GM21360 (cell line): ENCODE results near the gene RERE.

Experiments
- ATAC-seq: cut with Tn5 transposase; IDR thresholded peaks from one replicate; pipeline ENCODE4 v1.9.1; 2021; ENCODE audit warnings: mild to moderate bottlenecking, moderate library complexity; ENCODE audit not compliant: unreplicated experiment

RERE gene

DNA sequence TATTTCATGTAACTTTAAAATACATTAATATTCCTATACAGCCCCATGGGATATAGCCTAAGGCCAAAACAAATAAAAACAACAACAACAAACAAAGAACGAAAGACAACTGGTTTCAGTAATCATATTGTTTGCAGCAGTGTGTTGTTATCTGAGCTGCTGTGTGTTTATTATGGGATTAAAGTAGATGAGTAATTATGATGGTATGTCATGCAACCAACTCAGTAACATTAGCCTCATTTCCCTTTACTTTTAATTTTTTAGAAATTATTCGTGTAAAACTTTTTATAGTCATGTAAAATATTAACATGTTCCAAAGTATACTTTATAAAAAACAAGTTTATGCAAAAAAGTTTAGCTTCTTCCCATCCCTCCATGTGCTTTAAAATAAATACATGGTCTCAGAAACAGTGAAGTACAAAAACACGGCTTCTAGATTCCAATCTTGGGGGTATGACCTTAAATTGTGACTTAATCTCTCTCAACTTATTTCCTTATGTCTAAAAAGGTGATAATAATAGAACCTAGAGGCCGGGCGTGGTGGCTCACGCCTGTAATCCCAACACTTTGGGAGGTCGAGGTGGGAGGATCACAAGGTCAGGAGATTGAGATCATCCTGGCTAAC lies 323.4 kb downstream of the RERE start:
- ATAC-seq, result no peak

DNA sequence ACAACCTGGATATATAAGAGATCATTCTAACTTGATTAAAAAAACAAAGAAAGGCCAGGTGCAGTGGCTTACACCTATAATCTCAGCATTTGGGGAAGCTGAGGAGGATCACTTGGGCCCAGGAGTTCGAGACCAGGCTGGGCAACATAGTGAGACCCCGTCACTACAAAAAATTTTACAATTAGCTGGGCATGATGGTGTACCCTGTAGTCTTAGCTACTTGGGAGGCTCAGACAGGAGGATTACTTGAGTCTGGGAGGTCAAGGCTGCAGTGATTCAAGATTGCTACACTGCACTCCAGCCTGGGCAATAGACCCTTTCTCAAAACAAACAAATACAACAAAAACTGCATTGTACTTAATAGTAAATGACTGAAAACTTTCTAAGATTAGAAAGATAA lies 330.2 kb downstream of the RERE start:
- ATAC-seq, result no peak

DNA sequence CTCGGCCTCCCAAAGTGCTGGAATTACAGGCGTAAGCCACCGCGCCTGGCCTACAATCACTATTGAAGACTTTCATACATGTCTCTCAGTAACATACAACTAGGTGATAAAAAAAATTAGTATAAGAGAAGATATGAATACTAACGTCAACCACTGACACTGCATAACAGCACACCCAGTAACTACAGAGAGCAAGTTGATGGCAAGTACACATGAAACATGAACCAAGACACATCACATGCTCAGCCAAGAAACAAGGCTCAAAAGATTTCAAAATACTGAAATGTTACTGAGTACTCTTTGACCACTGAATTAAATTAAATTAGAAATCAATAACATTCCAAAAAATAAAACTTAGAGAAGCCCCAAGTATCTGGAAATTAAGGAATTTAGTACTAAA lies 331.4 kb downstream of the RERE start:
- ATAC-seq, result no peak

DNA sequence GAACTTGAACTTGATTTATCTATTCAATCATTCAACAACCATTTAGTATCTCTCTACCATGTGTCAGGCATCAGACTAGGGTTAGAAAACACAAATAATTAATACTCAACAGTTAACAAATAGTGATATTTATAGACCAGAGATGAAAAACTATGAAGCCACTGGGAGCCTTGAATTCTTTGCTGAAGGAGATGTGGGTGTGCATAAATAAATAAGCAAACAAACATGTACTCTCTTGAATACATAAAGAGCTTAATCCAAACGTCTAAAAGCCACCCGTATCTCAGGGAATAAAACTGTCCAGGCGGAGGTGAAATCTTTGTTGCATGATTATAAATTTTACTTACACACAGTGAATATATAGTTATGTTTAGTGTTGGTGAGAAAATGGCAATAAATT lies 333.9 kb downstream of the RERE start:
- ATAC-seq, result no peak

DNA sequence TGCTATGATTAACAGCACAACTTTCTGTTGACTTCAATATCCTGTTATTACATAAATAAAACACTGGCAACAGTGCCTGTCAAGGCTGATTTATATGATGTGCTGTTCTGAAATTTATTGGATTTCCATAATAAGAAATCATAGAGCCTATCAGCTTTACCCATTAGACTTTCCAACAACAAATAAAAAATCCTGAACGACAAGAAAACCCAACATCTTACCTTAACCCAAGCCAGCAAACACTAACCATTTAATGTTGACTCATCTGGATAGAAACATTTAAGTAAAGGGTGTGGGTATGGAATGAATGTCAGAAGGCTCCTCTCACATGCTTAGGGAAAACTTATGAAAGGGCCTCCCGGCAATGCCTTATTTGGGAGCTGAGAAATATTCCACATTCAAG lies 334.5 kb downstream of the RERE start:
- ATAC-seq, result no peak

DNA sequence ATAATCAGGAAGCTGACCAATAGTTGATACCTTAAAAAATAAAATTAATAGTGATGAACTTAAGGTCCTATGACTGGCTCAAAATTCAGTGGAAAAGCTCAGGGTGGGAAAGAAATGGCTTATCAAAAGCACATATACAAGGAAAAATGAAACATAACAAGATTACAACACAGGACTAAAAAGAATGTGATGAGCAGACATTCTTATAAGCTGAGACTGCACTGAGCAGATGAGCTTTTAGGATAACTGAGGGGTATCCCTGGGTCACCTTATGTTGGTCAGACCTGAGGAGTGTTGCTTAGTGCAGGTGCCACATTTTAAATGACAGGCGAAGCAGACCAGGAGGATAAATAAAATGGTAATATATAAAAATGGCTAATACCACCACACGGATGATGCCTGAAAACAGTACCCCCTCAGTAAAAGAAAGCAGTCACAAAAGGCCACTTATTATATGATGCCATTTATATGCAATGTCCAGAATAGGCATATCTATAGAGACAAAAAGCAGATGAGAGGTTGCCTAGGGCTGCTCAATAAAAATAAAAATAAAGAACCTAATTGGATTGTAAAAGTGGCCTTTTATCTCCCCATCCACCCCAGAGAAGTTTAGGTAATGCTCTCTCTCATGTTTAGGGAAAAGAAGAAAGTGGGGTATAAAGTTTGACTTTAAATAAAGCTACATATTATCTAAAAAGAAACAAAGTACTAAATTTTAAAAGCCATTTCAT lies 335.6 kb downstream of the RERE start:
- no peak for ATAC-seq

DNA sequence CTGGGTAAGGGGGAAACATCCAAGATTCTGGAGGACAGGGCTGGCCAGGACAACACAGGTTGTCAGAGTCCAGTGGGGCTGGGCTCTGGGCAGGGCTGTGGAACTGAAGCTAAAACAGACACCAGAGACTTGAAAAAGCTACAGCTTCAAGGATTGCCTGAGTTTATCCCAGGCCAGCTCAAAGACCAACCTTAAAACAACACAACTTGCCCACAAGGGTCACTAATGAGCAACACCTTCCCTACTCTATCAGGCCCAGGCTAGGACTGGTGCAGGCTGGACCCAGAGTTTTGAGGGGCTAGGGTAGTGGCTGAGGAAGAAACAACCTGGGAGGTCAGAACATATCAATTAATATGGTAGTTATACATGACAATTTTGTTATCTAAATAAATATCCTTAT lies 338.9 kb downstream of the RERE start:
- no peak for ATAC-seq

DNA sequence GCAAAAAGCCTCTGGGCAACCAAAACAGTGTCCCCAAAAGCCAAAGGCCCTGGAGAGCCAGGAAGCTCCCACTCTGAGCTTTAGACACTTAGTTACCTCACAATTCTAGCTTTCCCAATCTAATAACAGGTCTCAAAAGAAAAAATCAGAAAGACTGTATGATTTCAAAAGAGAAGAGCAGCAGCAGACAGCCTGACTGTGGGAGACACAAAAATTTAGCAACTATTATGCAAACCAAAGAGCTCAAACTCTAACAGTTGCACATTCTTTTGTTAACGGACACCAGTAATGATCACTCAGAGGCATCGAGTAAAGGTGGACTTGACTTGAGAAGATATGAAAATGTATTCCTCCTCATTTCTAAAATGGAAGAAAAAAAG lies 339.5 kb downstream of the RERE start:
- ATAC-seq, result no peak

DNA sequence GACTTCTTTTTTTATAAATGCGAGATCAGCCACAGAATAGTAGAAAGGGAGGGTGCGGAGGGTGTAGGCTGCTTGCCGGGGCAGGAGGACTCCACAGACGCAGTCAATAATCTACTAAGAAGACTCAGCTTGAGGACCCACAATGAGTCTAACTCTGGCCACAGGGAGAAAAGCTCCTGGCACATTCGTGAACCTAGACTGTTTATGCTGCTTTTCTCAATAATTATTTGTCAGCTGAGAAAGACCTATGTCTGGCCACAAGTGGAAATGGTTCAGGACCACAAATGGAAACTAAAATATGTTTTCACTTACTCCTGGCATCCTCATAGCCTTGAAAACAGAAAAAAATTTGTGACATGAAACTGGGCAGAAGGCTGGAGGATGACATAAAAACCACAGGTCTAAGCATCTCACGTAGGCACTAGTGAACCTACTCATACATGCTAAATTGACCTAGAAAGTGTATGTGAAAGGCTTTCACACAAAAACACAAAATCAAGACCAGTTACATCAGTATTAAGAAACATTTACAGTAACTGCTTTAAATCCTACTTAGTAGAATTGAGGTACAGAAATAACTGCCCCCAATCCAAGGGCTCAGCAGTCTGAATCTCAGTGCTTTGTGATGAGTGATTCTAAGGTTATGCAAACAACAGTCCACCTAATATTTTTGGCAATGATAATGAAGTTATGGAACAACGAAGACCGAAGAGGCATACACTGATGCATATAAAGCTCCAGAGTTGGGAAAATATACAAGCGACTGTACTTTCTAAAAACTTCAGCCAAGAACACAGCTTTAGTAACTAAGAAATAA lies 340.1 kb downstream of the RERE start:
- ATAC-seq, result no peak

DNA sequence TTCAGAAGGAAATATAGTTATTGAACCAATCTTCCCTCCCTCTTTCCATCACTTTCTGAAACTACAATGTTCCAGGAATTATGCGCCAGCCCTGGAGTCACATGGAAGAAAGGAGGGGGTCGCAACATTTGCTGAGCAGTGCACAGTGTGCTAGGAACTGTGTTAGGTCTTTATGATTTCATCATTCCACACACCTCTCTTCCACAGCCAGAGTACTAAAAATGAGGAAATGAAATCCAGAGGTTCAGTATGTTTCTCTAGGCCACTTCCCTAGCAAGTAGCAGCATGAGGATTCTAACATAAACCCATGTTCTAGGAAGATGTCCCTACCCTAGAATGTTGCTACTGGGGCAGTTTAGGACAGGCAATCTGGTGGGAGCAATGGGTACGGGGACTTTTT lies 341.4 kb downstream of the RERE start:
- ATAC-seq, result no peak

DNA sequence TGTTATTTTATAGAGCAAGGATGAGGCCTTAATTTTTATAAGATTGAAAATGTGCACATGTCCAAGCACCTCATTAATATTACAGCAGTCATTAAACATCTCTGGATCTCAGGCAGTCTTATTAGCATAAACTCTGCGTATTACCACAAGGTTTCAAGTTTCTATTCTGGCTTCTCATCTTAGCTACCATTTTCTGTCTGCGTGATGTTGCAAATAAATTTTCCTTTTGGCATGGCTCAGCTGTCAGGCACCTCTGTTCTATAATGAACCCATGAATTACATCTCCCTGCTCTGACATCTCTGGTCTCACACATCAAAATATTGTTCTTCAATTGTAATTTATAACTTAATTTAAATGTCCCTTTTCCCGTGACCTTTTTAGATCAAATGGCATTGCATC lies 343.1 kb downstream of the RERE start:
- ATAC-seq, result no peak

DNA sequence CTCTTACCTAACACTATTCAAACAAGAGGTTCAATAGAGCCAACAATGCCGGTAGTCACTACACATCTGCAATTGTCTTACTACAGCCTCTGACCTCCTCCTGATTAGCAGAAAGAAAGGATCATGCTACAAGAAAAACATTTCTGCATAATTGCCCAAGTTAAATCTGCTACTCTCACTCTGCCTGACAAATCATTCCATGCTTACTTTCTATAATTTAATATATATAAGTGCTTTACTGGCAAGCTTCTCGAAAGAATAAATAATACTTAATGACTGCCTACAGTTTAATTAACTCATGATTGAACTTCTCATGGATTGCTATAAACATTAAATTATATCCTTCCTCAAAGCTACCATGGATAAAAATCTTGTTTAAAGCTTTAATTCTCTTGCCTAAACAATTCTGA lies 343.5 kb downstream of the RERE start:
- ATAC-seq, result no peak

DNA sequence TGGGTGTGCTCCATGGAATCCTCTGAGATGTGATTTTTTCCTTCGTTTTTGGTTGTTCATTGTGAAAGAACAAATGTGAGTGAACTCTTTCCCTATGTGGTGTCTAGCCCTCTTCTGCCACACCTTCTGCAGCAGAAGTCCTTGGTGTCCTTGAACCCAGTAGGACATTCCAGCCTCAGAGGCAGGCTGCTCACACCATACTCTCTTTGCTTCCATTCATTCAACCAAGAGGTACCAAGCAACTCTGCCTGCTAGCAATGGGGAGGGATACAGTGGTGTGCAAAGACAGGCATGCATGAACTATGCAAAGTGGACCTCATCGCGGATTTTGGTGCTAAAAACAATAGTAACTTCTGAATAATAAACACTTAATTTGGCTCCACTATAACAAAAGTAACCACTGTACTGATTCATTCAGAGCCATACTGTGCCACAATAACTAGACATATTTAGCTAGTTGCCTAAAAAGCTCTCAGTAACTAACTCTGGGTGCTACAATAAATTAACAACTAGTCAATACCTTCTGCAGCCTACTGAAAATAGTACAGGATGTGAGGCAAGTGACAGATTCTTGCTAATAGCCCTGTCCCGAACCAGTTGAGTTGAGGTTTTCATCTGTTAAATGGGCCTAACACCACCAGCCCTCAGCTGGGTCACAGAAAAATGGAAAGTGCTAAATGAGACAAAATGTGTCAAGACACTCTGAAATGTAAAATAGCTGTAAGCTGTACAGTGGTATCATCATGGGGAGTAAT lies 344.1 kb downstream of the RERE start:
- ATAC-seq, result no peak

DNA sequence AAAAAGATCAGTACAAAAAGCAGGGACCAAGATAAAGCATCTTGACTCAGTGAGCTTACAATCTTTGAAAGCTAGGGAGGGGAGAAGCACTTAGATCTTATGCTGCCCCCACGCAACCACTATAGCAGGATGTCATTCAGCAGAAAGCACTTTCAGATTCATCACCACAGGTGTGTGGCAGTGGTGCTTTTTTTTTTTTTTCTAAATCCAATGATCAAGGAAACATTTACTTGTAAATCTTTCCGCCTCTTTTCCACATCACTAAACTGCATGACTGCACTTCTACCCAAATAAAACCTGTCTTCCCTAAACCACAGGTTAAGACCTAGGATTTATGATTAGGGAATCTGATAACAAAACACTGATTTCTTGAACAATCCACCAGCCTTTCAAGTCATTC lies 344.8 kb downstream of the RERE start:
- ATAC-seq, result no peak

DNA sequence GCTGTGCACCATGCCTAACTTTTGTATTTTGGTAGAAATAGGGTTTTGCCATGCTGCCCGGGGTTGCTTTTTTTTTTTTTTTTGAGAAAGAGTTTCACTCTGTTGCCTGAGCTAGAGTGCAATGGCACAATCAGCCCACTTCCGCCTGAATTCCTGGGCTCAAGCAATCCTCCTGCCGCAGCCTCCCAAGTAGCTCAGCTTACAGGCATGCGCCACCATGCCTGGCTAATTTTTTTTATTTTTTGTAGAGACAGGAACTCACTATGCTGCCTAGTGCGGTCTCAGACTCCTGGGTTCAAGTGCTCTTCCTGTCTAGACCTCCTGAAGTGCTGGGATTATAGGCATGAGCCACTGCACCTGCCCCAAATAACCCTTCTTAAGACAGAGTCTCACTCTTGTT lies 346.0 kb downstream of the RERE start:
- ATAC-seq, result no peak

DNA sequence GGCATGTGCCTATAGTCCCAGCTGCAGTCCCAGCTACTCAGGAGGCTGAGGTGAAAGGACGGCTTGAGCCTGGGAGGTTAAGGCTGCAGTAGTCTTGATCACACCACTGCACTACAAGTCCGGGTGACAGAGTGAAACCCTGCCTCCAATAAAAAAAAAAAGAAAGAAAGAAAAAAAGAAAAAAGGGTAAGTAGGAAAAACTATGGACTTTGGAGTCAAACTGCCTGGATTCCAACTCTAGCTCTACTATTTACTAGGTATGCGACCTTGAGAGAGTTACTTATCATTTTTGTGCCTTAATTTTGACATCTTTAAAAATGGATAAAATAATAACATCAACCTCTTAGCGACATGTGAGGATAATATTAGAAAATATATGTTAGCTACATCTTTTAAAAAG lies 348.7 kb downstream of the RERE start:
- no peak for ATAC-seq

DNA sequence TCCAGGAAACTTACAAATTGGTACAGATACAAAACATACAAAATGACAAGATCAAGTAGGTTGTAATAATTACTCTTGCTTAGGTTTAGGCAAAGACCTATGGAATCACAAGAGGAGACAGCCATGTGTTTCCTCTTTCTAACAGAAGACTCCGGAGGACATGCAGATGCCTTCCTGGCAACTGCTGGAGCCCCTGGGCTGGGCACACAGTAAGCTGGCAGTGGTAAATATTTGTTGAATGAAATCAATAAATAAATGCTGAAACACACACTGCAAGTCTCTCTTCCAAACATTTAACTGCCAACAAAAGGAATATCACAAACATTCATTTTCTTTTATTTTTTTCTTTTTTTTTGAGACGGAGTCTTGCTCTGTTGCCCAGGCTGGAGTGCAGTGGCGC lies 350.1 kb downstream of the RERE start:
- ATAC-seq, result no peak

DNA sequence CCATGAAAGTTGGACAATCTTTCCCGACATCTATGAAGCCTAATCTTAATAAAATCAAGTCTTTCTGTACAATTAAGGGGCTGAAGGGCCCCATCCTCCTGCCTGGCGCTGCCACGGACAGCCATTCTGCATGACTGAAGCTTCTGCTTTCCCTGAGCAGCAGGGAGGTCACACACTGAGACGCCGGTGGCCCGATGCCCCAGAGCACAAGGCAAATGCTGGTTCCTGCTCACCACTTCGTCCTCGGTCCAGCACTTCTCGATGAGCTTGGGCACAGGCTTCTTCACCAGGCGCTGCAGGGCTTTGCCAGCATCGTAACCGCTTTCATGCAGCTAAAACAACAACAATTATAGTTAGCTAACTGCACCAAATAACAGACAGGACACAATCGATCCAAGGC lies 351.7 kb downstream of the RERE start:
- no peak for ATAC-seq

DNA sequence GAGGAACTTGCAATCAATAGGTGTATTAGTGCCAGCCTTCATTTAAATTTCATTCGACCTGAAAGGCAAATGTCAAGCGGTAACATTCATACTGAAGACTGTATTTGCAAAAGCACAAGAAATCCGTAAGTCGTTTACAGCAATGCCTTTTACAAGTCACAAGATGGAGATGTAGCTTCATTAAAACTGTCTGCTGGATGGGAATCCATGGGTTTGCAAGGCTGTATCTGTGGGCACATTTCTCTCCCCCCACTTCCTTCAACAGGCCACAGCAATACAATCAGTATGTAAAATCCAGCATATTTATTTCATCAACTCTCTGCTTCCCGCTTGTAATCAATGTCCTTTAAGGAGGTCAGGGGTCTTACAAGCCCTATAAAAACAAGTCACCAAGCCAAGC lies 352.4 kb downstream of the RERE start:
- ATAC-seq, result no peak

DNA sequence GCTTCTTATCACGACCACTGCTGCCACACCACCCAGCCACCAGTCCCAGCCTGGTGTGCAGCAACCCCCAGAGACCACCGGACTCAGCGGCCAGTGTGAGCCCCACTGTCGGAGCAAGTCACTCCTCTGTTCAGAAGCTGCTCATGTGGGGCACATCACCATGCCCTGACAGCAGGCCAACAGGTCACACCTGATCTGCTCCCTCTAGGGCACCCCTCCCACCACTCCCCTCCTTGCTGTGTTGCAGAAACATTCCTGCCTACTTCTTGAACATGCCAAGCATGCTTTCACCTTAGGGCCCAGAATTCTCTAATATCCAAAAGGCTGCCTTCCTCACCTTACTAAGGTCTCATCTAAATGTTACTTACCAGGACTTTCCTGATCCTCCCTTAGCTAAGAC lies 353.1 kb downstream of the RERE start:
- ATAC-seq, result no peak

DNA sequence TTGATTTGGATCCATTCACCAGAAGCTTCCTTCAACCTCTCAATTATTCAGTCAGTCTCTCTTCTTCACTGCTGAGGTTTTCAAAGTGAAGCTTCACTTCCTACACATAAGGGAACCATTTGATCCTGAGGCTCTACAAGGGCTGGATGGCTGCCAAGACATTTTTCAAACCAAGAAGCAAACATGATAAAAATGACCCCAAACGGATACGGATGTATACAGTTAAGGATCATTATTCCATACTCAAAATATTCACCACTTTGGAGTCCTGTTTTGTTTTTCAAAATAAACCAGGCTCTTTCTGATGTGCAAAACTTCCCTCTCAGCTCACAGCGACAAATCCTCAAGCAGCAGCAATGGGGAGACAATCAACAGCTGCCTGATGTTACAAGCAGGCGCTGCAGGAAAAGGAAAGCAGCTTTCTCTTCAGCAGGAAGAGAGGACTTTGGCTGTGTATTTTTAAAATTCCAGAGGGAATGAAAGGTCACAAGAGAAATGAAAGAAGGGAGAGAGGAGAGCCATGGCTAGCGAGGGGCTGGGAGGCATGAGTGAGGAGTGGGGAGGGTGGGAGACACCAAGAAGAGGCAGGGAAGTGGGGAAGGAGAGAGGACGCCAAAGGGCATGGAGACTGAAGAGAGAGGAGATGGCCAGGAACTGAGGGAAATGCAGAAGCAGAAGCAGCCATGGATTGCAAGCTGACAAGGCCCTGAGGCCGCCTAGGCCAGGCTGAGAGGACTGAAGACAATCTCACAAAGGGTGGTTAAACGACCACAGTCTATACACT lies 354.1 kb downstream of the RERE start:
- ATAC-seq, result no peak
